H1 (cell line): ENCODE data around the gene PDZD4. TPM values are rescaled to one million over a fixed set of nuclear protein-coding genes. Genes with fewer than 3 reads are reported as not detected.

Source experiments
- CTCF ChIA-PET: fragments of 300-600 bp; sonication (Branson Sonifier 250); formaldehyde crosslinking; loops from one replicate; lab custom pipeline; 2021; ENCODE audit not compliant: partially characterized antibody; lab: Charles Lee
- POLR2A ChIA-PET: fragments of 300-600 bp; sonication (Branson Sonifier 250); formaldehyde crosslinking; loops from one replicate; lab custom pipeline; 2021; ENCODE audit warnings: inconsistent platforms; ENCODE audit not compliant: partially characterized antibody; lab: Charles Lee
- DNase-seq, 2 experiments: peaks; one replicate each; pipeline versions ENCODE4 v3.0.0 to v3.0.0-alpha.2; 2010 to 2022; ENCODE audit warnings: low spot score in 2 of 2, low read depth in 1 of 2, mixed read lengths in 1 of 2
- FAIRE-seq: peaks from 2 replicates; lab custom pipeline; 2011; peaks lifted over from hg19 to GRCh38; lab: Jason Lieb, UNC
- H2AFZ ChIP-seq: 2 replicates; pipeline ENCODE4 v1.8.1; 2012; ENCODE audit warnings: low read length, inconsistent platforms
- H2AK5ac ChIP-seq: 2 replicates; pipeline ENCODE4 v1.6.1; 2013; ENCODE audit warnings: low read depth, low read length
- H2BK120ac ChIP-seq: replicated peaks from 2 replicates; pipeline ENCODE3; 2013; ENCODE audit warnings: low read depth, low read length, inconsistent platforms
- H2BK12ac ChIP-seq: 2 replicates; pipeline ENCODE4 v1.6.1; 2013; ENCODE audit warnings: low read depth, low read length
- H2BK15ac ChIP-seq: 2 replicates; pipeline ENCODE4 v1.6.1; 2013; ENCODE audit warnings: low read length
- H2BK20ac ChIP-seq: 2 replicates; pipeline ENCODE4 v1.6.1; 2013; ENCODE audit warnings: low read length
- H2BK5ac ChIP-seq: 2 replicates; pipeline ENCODE4 v1.6.1; 2013; ENCODE audit warnings: low read depth, low read length
- H3K14ac ChIP-seq: 2 replicates; pipeline ENCODE4 v1.6.1; 2013; ENCODE audit warnings: inconsistent platforms; ENCODE audit not compliant: insufficient read length
- H3K18ac ChIP-seq: 2 replicates; pipeline ENCODE4 v1.6.1; 2013; ENCODE audit warnings: low read length; ENCODE audit errors: extremely low read depth
- H3K23ac ChIP-seq: 2 replicates; pipeline ENCODE4 v1.6.1; 2013; ENCODE audit warnings: inconsistent platforms; ENCODE audit not compliant: insufficient read length
- H3K23me2 ChIP-seq: 2 replicates; pipeline ENCODE4 v1.6.1; 2013; ENCODE audit warnings: low read depth, low read length
- H3K27ac ChIP-seq: 2 replicates; pipeline ENCODE4 v1.6.1; 2011; ENCODE audit warnings: low read depth, low read length, inconsistent platforms
- H3K27me3 ChIP-seq, 4 experiments: replicated peaks in 1 of 4; 1 replicate in 1 of 4; 2 replicates in 3 of 4; pipeline versions ENCODE4 v1.6.1 to v1.8.1; 2011 to 2013; ENCODE audit warnings: low read length in 3 of 4, mild to moderate bottlenecking in 3 of 4, inconsistent platforms in 2 of 4, mixed read lengths in 2 of 4, moderate library complexity in 1 of 4; ENCODE audit not compliant: control insufficient read depth in 3 of 4, insufficient read depth in 3 of 4; ENCODE audit errors: extremely low read depth in 1 of 4
- H3K36me3 ChIP-seq, 4 experiments: 2 replicates each; pipeline versions ENCODE4 v1.6.1 to v1.8.1; 2011 to 2013; ENCODE audit warnings: mild to moderate bottlenecking in 4 of 4, low read length in 3 of 4, moderate library complexity in 2 of 4, control low read depth in 1 of 4, inconsistent platforms in 1 of 4; ENCODE audit not compliant: insufficient read depth in 4 of 4, control insufficient read depth in 2 of 4
- H3K4ac ChIP-seq: replicated peaks from 2 replicates; pipeline ENCODE3; 2013; ENCODE audit warnings: low read length, low read depth, mixed read lengths, inconsistent platforms; ENCODE audit not compliant: insufficient read length
- H3K4me1 ChIP-seq, 4 experiments: replicated peaks in 1 of 4; 1 replicate in 1 of 4; 2 replicates in 3 of 4; pipeline versions ENCODE4 v1.6.1 to v1.8.1; 2011 to 2013; ENCODE audit warnings: low read length in 3 of 4, inconsistent platforms in 2 of 4, mixed read lengths in 1 of 4; ENCODE audit not compliant: insufficient read depth in 4 of 4, control insufficient read depth in 3 of 4
- H3K4me2 ChIP-seq, 2 experiments: 2 replicates each; pipeline versions ENCODE4 v1.6.1 to v1.8.1; 2011 to 2013; ENCODE audit warnings: low read depth in 2 of 2, low read length in 2 of 2, control low read depth in 1 of 2, inconsistent platforms in 1 of 2, mild to moderate bottlenecking in 1 of 2; ENCODE audit not compliant: insufficient read depth in 1 of 2
- H3K4me3 ChIP-seq, 4 experiments: fragments of 200-600, 300-600 bp in 1 of 4; sonication (generic), shearing (Covaris generic), sonication (Bioruptor Twin) in 1 of 4; 2 replicates each; pipeline versions ENCODE4 v1.5.1 to v1.8.1; 2011 to 2016; ENCODE audit warnings: low read length in 4 of 4, low read depth in 3 of 4, control low read depth in 2 of 4, inconsistent platforms in 2 of 4, mild to moderate bottlenecking in 2 of 4, mixed read lengths in 1 of 4, moderate library complexity in 1 of 4; ENCODE audit not compliant: insufficient read depth in 2 of 4; ENCODE audit errors: extremely low read depth in 1 of 4
- H3K56ac ChIP-seq: replicated peaks from 2 replicates; pipeline ENCODE3; 2013; ENCODE audit warnings: low read depth, mild to moderate bottlenecking, mixed read lengths, low read length, inconsistent platforms; ENCODE audit not compliant: insufficient read length
- H3K79me1 ChIP-seq: 2 replicates; pipeline ENCODE4 v1.6.1; 2013; ENCODE audit warnings: low read depth, low read length, control low read depth
- H3K79me2 ChIP-seq, 2 experiments: 2 replicates each; pipeline versions ENCODE4 v1.6.1 to v1.8.1; 2012 to 2013; ENCODE audit warnings: low read length in 2 of 2, mild to moderate bottlenecking in 2 of 2, inconsistent platforms in 1 of 2; ENCODE audit not compliant: insufficient read depth in 2 of 2, control insufficient read depth in 1 of 2
- H3K9ac ChIP-seq, 4 experiments: replicated peaks in 1 of 4; 1 replicate in 1 of 4; 2 replicates in 3 of 4; pipeline versions ENCODE4 v1.6.1 to v1.8.1; 2011 to 2013; ENCODE audit warnings: low read depth in 3 of 4, low read length in 3 of 4, control low read depth in 2 of 4, mild to moderate bottlenecking in 2 of 4, moderate library complexity in 2 of 4, inconsistent platforms in 1 of 4; ENCODE audit errors: extremely low read depth in 1 of 4
- H3K9me3 ChIP-seq, 2 experiments: 2 replicates each; pipeline versions ENCODE4 v1.6.1 to v1.8.1; 2012 to 2013; ENCODE audit warnings: mild to moderate bottlenecking in 2 of 2, moderate library complexity in 2 of 2, control low read depth in 1 of 2, inconsistent platforms in 1 of 2, low read depth in 1 of 2, low read length in 1 of 2, mixed read lengths in 1 of 2; ENCODE audit not compliant: insufficient read depth in 2 of 2
- H4K20me1 ChIP-seq, 2 experiments: replicated peaks in 1 of 2; 2 replicates each; pipeline versions ENCODE3 to v1.8.1; 2011 to 2013; ENCODE audit warnings: inconsistent platforms in 2 of 2, low read length in 2 of 2, mild to moderate bottlenecking in 1 of 2; ENCODE audit not compliant: insufficient read depth in 2 of 2, control insufficient read depth in 1 of 2
- H4K5ac ChIP-seq: 2 replicates; pipeline ENCODE4 v1.6.1; 2013; ENCODE audit warnings: low read length, low read depth, mixed read lengths, inconsistent platforms; ENCODE audit not compliant: insufficient read length
- H4K8ac ChIP-seq: 2 replicates; pipeline ENCODE4 v1.8.0; 2013; ENCODE audit warnings: mild to moderate bottlenecking, moderate library complexity, low read length, inconsistent platforms; ENCODE audit not compliant: insufficient read depth; ENCODE audit errors: extremely low read depth
- H4K91ac ChIP-seq: replicated peaks from 2 replicates; pipeline ENCODE3; 2013; ENCODE audit warnings: low read length, mixed read lengths, inconsistent platforms; ENCODE audit not compliant: insufficient read length
- EGR1 ChIP-seq: IDR thresholded peaks from 2 replicates; pipeline ENCODE4 v1.6.1; 2011; ENCODE audit warnings: low read depth, low read length, borderline replicate concordance
- KDM1A ChIP-seq: fragments of 200-600, 300-600 bp; sonication (generic); IDR thresholded peaks from 2 replicates; pipeline ENCODE4 v1.7.1; 2016; ENCODE audit warnings: mild to moderate bottlenecking, low read length, borderline replicate concordance
- NANOG ChIP-seq: IDR thresholded peaks from 2 replicates; pipeline ENCODE4 v1.6.1; 2011; ENCODE audit warnings: low read length, low read depth, mild to moderate bottlenecking, inconsistent platforms; ENCODE audit not compliant: insufficient read depth, poor library complexity, severe bottlenecking
- RFX5 ChIP-seq: IDR thresholded peaks from 2 replicates; pipeline ENCODE4 v1.6.1; 2011; ENCODE audit warnings: low read depth, low read length, improper control_type of control experiment, borderline replicate concordance
- SP1 ChIP-seq: IDR thresholded peaks from 2 replicates; pipeline ENCODE4 v1.6.1; 2011; ENCODE audit warnings: low read depth, low read length
- TAF7 ChIP-seq: optimal IDR thresholded peaks from 2 replicates; pipeline ENCODE3; 2011; ENCODE audit warnings: low read depth, mild to moderate bottlenecking, inconsistent platforms, low read length, moderate library complexity, borderline replicate concordance
- TCF12 ChIP-seq: IDR thresholded peaks from 2 replicates; pipeline ENCODE4 v1.6.1; 2011; ENCODE audit warnings: low read depth, mild to moderate bottlenecking, low read length
- YY1 ChIP-seq: IDR thresholded peaks from 2 replicates; pipeline ENCODE4 v1.6.1; 2011; ENCODE audit warnings: low read depth, mild to moderate bottlenecking, low read length
- WGBS, 2 experiments: shearing (Covaris generic) in 1 of 2; methylation state at CpG; one replicate each; pipeline versions ENCODE4 v1.1.6 to v1.1.7; 2013 to 2015; ENCODE audit warnings: low lambda C conversion rate in 2 of 2, mixed read lengths in 2 of 2, inconsistent platforms in 1 of 2, low coverage in 1 of 2, missing lambda C conversion rate in 1 of 2; ENCODE audit not compliant: insufficient replicate concordance in 2 of 2, insufficient coverage in 1 of 2, insufficient read length in 1 of 2; ENCODE audit errors: extremely low coverage in 1 of 2, missing lambda C conversion rate in 1 of 2; 5-methylcytosine and 5-hydroxymethylcytosine counted together
- polyA plus RNA-seq, 7 experiments: library from polyadenylated mRNA; depleted of rRNA in 3 of 7; stranded (reverse) in 5 of 7; unstranded in 2 of 7; fragments of >200 nt in 5 of 7; fragments of 200-250 nt in 2 of 7; gene quantifications; 1 replicate in 5 of 7; 2 replicates in 1 of 7; 4 replicates in 1 of 7; pipeline versions ENCODE4 v1.2.1 to v1.2.3, GENCODE V29; 2011 to 2013; ENCODE audit warnings: missing spikeins in 2 of 7, mixed read lengths in 2 of 7
- total RNA-seq: library from RNA; stranded (reverse); fragmentation: NEBNext Ultra II Directional; extraction: Animal tissue kit (Norgen Biotek cat#: 25700); gene quantifications from 2 replicates; pipeline ENCODE4 v1.2.1, GENCODE V29; 2021
- TF ChIP-seq, protein P1 (sequence below): IDR thresholded peaks from 2 replicates; pipeline ENCODE4 v1.6.1; 2011; ENCODE audit warnings: low read depth, mild to moderate bottlenecking, low read length; ENCODE audit not compliant: insufficient read depth

The PDZD4 gene
- total and polyA plus RNA-seq, 2 of the 8 experiments (the other 6 are each of a cell fraction or from before 2014, with no cell fraction given) = 45.8 to 169 TPM

DNA sequence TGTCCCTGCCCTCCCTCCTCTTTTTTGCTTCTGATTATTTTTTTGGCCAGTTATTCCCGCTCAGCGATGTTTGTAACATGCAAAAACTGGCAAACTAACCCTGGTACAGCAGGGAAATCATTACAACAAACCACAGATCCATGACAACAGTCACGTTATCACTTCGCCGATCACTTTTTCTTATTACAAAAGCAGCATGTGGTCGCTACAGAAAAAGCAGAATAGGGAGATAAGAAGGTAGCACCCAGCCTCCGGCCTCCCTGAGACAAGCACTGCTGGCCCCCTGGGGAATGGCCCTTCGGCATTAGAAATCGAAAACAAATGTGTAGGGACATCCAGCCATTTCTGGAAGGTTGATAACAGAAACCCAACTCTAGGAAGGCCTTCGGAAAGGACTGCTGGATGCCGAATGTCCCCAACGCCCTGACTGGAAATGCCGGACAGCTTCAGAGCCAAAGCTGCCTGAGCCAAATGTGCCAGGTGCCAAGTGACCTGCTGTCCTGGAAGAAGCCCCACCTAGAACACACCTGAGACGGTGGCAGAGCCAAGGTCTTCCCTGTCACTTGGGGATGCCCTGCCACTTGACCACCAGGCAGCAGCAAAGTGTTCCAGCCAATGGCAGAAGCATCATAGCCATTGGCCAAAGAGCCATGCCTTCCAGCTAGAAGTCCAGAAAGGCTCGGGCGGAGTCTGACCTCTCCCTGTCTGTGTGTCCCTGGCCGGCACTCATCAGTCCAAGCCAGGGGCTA, 39.1 kb downstream of the PDZD4 start:
- no peak overlapping the region for H3K18ac ChIP-seq
- H3K79me1 ChIP-seq = no peaks in the 10 kb centered on the region; the same call in none of the 2 replicates
- H3K23ac ChIP-seq = no peak overlapping the region
- no peak overlapping the region for H3K9ac ChIP-seq
- no peak overlapping the region for H4K8ac ChIP-seq
- no peak overlapping the region for H3K14ac ChIP-seq
- H2BK12ac ChIP-seq = no peak overlapping the region
- H2AFZ ChIP-seq = no peak overlapping the region
- H3K27me3 ChIP-seq = no peaks in the 10 kb centered on the region
- H3K23me2 ChIP-seq = peaks cover 2% of the 10 kb centered on the region; the same call in 1 of the 2 replicates
- H2BK15ac ChIP-seq = no peak overlapping the region
- no peak overlapping the region for H3K4me3 ChIP-seq
- no peak overlapping the region for H3K4ac ChIP-seq
- FAIRE-seq (no peak), DNase-seq (no peak)
- H3K9me3 ChIP-seq = no peaks in the 10 kb centered on the region
- no peak overlapping the region for H4K5ac ChIP-seq
- CTCF ChIA-PET = interaction anchor here (3.0 kb wide), 1 partner anchor 9 kb away, joined by 14 read pairs; no protein-coding TSS in a partner anchor
- H2BK20ac ChIP-seq = no peak overlapping the region
- 91% methylated on average over 15 of the region's 17 CpGs; no CpG with 5 or more reads in 1 of the 2 experiments for WGBS, 2 experiments
- H4K91ac ChIP-seq = no peak overlapping the region
- H2BK120ac ChIP-seq = no peak overlapping the region
- no peak overlapping the region for H3K4me2 ChIP-seq
- peaks cover 0 to 10% (median 0%) of the 10 kb centered on the region in 4 experiments; a peak in 3 of 8 replicates for H3K36me3 ChIP-seq
- no peak overlapping the region for H3K56ac ChIP-seq
- H4K20me1 ChIP-seq = peaks cover 0 to 6% of the 10 kb centered on the region in 2 experiments
- POLR2A ChIA-PET = interaction anchor here (1.4 to 1.6 kb wide), 2 partner anchors 9 to 10 kb away, joined by 3 read pairs; no protein-coding TSS in a partner anchor
- H3K79me2 ChIP-seq = peaks cover 0 to 34% of the 10 kb centered on the region in 2 experiments; a peak in 1 of 4 replicates
- no peak for TF ChIP-seq KDM1A
- no peak for TF ChIP-seq TCF12
- TF ChIP-seq RFX5 = no peak
- TF ChIP-seq, protein P1, sequence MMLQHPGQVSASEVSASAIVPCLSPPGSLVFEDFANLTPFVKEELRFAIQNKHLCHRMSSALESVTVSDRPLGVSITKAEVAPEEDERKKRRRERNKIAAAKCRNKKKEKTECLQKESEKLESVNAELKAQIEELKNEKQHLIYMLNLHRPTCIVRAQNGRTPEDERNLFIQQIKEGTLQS = no peak
- no peak for TF ChIP-seq SP1
- no peak for TF ChIP-seq EGR1
- no peak for TF ChIP-seq NANOG
- TF ChIP-seq TAF7 = no peak
- TF ChIP-seq YY1 = no peak
- H3K4me1 ChIP-seq = peaks cover 0 to 17% (median 5%) of the 10 kb centered on the region in 4 experiments; a peak in 4 of 7 replicates
- H2AK5ac ChIP-seq = no peak overlapping the region
- H2BK5ac ChIP-seq = no peak overlapping the region
- no peak overlapping the region for H3K27ac ChIP-seq
